ENCODE measurements around the gene CALU.

The CALU gene

DNA sequence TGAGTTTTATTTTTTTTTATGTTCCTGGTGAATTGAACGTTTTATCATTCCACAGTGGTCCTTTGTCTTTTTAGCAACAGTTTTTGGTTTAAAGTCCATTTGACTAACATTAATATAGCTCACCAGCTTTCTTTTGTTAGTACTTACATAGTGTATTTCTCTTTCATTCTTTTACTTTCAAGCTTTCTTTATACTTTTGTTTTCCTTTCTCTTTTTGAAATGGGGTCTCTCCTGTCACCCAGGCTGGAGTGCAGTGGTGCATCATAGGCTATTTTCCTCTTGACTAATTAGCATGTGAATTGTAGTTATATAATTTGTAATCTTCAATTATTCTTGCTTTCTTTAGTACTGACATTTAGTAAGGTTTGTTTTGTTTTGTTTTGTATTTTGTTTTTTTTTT, 39.3 kb upstream of the CALU start:
- TF ChIP-seq, protein P1, sequence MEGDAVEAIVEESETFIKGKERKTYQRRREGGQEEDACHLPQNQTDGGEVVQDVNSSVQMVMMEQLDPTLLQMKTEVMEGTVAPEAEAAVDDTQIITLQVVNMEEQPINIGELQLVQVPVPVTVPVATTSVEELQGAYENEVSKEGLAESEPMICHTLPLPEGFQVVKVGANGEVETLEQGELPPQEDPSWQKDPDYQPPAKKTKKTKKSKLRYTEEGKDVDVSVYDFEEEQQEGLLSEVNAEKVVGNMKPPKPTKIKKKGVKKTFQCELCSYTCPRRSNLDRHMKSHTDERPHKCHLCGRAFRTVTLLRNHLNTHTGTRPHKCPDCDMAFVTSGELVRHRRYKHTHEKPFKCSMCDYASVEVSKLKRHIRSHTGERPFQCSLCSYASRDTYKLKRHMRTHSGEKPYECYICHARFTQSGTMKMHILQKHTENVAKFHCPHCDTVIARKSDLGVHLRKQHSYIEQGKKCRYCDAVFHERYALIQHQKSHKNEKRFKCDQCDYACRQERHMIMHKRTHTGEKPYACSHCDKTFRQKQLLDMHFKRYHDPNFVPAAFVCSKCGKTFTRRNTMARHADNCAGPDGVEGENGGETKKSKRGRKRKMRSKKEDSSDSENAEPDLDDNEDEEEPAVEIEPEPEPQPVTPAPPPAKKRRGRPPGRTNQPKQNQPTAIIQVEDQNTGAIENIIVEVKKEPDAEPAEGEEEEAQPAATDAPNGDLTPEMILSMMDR (IDR thresholded peaks at IDR 0.05) = no peak

DNA sequence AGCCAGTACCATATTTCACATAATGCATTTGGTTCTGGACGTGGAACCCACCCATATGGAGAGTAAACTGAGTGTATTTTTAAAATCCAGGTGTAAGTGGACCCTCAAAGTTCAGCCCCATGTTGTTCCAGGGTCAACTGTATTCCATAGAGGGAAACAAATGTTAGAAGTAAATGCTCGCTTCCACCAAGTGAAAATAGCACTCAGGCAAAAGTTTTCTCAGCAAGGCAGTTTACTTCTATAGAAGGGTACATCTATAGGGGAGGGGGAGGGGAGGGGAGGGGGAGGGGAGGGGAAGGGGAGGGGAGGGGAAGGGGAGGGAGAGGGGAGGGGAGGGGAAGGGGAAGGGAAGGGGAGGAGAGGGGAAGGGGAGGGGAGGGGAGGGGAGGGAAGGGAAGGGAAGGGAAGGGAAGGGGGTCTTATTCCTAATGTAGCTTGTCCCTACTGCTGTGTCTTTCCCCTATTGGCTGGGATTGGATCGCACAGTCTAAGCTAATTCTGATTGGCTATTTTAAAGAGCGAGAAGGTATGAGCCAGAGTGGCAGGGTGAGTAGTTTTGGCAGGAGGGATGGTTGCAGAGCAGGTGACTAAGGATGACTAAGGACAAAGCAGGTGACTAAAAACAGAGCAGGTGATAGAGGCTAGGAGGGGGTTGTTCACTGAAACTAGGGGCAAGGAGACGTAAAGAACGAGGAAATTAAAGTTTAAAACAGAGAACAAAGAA, 37.9 kb upstream of the CALU start:
- TF ChIP-seq, protein P1 (IDR thresholded peaks at IDR 0.05) = no peak

DNA sequence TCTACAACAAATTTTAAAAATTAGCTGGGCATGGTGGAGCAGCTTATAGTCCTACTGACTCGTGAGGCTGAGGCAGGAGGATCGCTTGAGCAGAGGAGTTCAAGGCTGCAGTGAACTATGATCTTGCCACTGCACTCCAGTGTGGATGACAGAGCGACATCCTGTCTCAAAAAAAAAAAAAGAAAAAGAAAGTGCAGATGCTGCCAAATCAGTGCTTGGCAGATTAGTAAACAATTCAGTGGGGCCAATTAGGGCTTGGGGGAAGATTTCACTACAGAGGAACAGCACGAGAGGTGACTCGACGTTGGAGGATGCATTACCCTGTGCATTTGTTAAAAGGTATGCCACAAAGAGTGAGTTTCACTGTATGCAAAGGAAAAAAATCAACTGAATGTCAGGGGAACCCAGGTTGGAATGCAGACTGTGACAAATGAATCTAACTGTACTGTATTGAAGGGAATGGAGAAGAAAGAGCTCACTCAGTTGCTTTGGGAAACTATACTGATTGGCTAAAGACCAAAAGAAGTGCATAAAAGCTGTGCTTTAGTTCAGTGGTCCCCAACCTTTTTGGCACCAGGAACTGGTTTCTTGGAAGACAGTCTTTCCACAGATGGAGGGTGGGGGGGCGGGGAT, 35.4 kb upstream of the CALU start:
- TF ChIP-seq, protein P1 (IDR thresholded peaks at IDR 0.05) = no peak

DNA sequence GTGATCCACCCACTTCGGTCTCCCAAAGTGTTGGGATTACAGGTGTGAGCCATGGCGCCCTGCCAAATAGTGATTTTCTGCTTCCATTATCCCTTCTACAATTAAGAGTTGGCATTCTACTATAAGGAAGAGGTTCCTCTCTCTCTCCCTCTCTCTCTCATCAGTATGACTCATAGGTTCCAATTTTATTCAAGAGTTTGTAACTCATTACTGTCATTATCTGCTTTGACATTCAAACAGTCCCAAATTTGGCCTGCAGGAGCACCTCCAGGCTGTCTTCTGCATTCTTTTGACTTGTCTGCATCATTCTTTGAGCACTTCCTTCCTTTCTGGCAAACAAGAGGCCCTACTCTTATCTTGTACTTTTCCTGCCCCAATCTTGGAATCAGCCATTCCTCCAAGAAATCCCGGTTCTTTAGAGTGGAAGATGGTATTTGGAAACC, 33.2 kb upstream of the CALU start:
- TF ChIP-seq, protein P1 (IDR thresholded peaks at IDR 0.05) = no peak

DNA sequence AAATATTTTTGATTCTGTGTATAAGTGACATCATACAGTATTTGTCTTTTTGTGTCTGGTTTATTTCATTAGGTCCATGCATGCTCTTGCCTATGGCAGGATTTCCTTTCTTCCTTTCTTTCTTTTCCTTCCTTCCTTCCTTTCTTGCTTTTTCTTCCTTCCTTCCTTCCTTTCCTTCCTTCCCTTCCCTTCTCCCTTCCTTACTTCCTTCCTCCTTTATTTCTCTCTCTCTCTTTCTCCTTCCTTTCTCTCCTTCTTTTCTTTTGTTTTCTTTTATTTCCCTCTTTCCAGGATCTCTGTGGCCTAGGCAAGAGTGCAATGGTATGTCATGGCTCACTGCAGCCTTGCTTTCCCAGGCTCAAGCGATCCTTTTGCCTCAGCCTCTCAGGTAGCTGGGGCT, 31.4 kb upstream of the CALU start:
- TF ChIP-seq, protein P1 (IDR thresholded peaks at IDR 0.05) = no peak

DNA sequence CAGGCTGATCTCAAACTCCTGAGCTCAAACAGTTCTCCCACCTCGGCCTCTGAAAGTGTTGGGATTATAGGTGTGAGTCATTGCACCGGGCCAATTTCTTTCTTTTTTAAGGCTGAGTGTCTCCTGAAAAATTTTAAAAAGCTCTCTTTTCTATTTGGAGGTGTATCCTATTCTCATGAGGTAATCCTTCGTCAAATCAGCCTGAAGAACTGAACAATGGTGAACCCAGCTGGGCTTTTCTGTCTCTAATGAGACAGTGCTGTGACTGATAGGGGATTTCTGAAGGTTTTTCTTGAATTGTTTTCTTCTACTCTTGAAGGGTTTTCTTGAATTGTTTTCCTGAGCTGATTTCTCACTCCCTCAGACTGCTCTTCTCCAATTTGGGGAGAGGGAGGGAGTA, 30.9 kb upstream of the CALU start:
- TF ChIP-seq, protein P1 (IDR thresholded peaks at IDR 0.05) = no peak

DNA sequence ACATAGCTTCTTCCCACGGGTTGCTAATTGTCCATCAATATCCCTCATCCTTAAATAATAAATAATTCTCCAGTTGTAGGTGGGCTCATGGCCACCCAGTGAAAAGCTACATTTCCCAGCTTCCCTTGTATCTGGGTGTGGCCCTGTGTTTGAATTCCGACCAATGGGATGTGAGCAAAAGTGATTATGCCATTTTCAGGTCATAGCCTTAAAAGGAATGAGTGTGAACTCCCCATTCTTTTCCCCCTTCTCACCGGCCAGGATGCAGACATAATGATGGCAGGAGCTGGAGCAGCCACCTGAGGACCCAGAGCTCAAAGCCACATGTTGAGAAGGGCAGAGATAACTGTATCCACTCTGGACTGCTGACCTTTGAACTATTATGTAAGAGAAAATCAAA, 30.3 kb upstream of the CALU start:
- TF ChIP-seq, protein P1 (IDR thresholded peaks at IDR 0.05) = no peak

Measured in LNCAP (cell line).